Neuronal stem cell (in vitro differentiated cells): ENCODE measurements around the gene USP5.
"Not testable (repeated sequence)": the region's sequence is repeated elsewhere in the genome, so short reads cannot be mapped to it uniquely, and the experiment has no call there.

Experiments used
- DNase-seq: peaks from one replicate; pipeline ENCODE4 v3.0.0-alpha.2; 2013; ENCODE audit warnings: low spot score
- H2AFZ ChIP-seq: one replicate; pipeline ENCODE4 v1.6.1; 2013; ENCODE audit warnings: mild to moderate bottlenecking, low read length, inconsistent platforms
- H2AK5ac ChIP-seq: 2 replicates; pipeline ENCODE4 v1.6.1; 2013; ENCODE audit warnings: low read depth, mild to moderate bottlenecking, inconsistent platforms, low read length, moderate library complexity, mixed read lengths
- H2BK120ac ChIP-seq: 2 replicates; pipeline ENCODE4 v1.6.1; 2013; ENCODE audit warnings: low read depth, mild to moderate bottlenecking, inconsistent platforms, low read length, moderate library complexity, mixed read lengths
- H2BK12ac ChIP-seq: one replicate; pipeline ENCODE4 v1.6.1; 2013; ENCODE audit warnings: low read length, inconsistent platforms
- H2BK15ac ChIP-seq: 2 replicates; pipeline ENCODE4 v1.6.1; 2013; ENCODE audit warnings: mild to moderate bottlenecking, low read length, inconsistent platforms, mixed read lengths
- H2BK5ac ChIP-seq: one replicate; pipeline ENCODE4 v1.6.1; 2013; ENCODE audit warnings: inconsistent platforms, mild to moderate bottlenecking, low read length, moderate library complexity
- H3K14ac ChIP-seq: one replicate; pipeline ENCODE4 v1.6.1; 2013; ENCODE audit warnings: low read length, inconsistent platforms
- H3K18ac ChIP-seq: 2 replicates; pipeline ENCODE4 v1.6.1; 2013; ENCODE audit warnings: low read length, inconsistent platforms
- H3K23ac ChIP-seq: 2 replicates; pipeline ENCODE4 v1.6.1; 2013; ENCODE audit warnings: low read depth, mild to moderate bottlenecking, mixed read lengths, low read length, inconsistent platforms; ENCODE audit not compliant: poor library complexity
- H3K27ac ChIP-seq: replicated peaks from 3 replicates; pipeline ENCODE4 v1.5.1; 2013; ENCODE audit warnings: low read length, inconsistent platforms
- H3K27me3 ChIP-seq, 3 experiments: 2 replicates each; pipeline ENCODE4 v1.6.1; 2013; ENCODE audit warnings: low read length in 3 of 3, mild to moderate bottlenecking in 2 of 3, inconsistent platforms in 1 of 3, low read depth in 1 of 3, mixed read lengths in 1 of 3, moderate library complexity in 1 of 3; ENCODE audit not compliant: control insufficient read depth in 3 of 3, insufficient read depth in 3 of 3
- H3K36me3 ChIP-seq, 2 donors: replicated peaks in 1 of 2; 2 replicates each; pipeline ENCODE4 v1.6.1; 2013; ENCODE audit warnings: low read length in 2 of 2; ENCODE audit not compliant: control insufficient read depth in 2 of 2, insufficient read depth in 2 of 2
- H3K4ac ChIP-seq: 2 replicates; pipeline ENCODE4 v1.6.1; 2013; ENCODE audit warnings: inconsistent platforms, mild to moderate bottlenecking, low read length, moderate library complexity
- H3K4me1 ChIP-seq, 2 donors: 1 replicate in 1 of 2; 2 replicates in 1 of 2; pipeline ENCODE4 v1.6.1; 2013; ENCODE audit warnings: low read length in 2 of 2, low read depth in 1 of 2; ENCODE audit not compliant: control insufficient read depth in 2 of 2, insufficient read depth in 1 of 2
- H3K4me2 ChIP-seq: one replicate; pipeline ENCODE4 v1.6.1; 2013; ENCODE audit warnings: mild to moderate bottlenecking, low read length, inconsistent platforms; ENCODE audit not compliant: insufficient read depth, poor library complexity, severe bottlenecking
- H3K4me3 ChIP-seq, 2 donors: 2 replicates each; pipeline ENCODE4 v1.5.1; 2013; ENCODE audit warnings: low read length in 2 of 2, mild to moderate bottlenecking in 2 of 2, inconsistent platforms in 1 of 2, moderate library complexity in 1 of 2
- H3K79me1 ChIP-seq: one replicate; pipeline ENCODE4 v1.6.1; 2013; ENCODE audit warnings: low read depth, mild to moderate bottlenecking, inconsistent platforms, low read length, moderate library complexity
- H3K9ac ChIP-seq: one replicate; pipeline ENCODE4 v1.6.1; 2013; ENCODE audit warnings: mild to moderate bottlenecking, low read depth, low read length, inconsistent platforms; ENCODE audit not compliant: poor library complexity
- H3K9me3 ChIP-seq, 2 donors: replicated peaks in 1 of 2; 2 replicates each; pipeline versions ENCODE3 to v1.6.1; 2013; ENCODE audit warnings: low read length in 2 of 2, mild to moderate bottlenecking in 2 of 2, inconsistent platforms in 1 of 2, low read depth in 1 of 2, mixed read lengths in 1 of 2, moderate library complexity in 1 of 2; ENCODE audit not compliant: control insufficient read depth in 2 of 2, insufficient read depth in 1 of 2
- H4K8ac ChIP-seq: one replicate; pipeline ENCODE4 v1.6.1; 2013; ENCODE audit warnings: low read depth, mild to moderate bottlenecking, inconsistent platforms, low read length, moderate library complexity
- H4K91ac ChIP-seq: one replicate; pipeline ENCODE4 v1.6.1; 2013; ENCODE audit warnings: low read length, low read depth, mild to moderate bottlenecking, inconsistent platforms; ENCODE audit not compliant: poor library complexity
- WGBS, 2 donors: extraction: QIAGEN DNeasy Blood & Tissue Kit; methylation state at CpG; one replicate each; pipeline ENCODE4 v1.1.7; 2013; ENCODE audit warnings: missing lambda C conversion rate in 2 of 2, mixed read lengths in 1 of 2; ENCODE audit not compliant: insufficient read length in 2 of 2, insufficient replicate concordance in 1 of 2; ENCODE audit errors: extremely low coverage in 2 of 2; 5-methylcytosine and 5-hydroxymethylcytosine counted together

Gene USP5

DNA sequence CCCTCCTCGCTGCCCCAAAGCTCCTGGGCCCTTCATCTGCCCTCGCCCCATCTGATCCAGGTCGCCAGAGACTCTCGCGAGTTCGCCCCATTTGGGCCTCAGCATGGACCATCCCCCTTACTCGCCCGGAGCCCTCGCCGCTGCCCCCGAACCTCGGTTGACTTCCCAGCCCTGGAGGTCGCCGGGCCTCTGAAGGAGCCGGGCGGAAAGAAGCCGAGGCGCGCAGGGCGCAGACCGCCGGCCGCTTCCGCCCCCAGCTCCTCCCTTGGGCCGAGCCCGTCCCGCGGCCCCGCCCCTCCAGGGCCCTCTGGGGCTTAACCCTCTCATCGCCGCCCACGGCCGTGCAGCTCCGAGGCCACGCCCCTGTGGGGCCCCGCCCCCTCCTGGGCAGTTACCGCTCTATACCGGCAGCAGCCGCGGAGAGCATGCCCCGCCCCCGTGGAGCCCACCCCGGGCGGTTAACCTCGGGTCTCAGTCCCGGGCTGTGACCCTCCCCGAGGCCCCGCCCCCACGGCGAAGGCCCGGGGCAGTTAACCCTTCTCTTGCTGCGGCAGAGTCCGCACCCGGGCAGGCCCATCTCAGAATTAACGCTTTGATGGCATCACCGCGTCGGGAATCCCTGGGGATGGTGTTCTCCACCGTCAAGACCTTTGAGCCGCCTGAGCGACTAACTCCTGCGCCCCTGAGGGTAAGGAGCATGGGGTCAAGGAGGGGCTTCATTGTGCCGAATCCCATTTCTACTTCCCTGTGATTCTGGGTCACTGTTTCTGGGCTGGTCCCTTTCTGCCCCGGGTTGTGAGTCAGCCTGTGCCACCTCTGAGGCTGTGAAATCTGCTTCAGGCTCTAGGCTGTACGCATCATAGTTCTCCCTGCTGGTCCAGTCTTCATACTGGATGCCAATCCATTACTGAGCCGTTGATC, 21.4 kb downstream of the USP5 start, which contains the start of gene SPSB2:
SPSB2 (minus strand) TSS at position 210 of the 921 bp plus-strand sequence. CDS start 402 bp downstream, outside the sequence.
- H3K4me3 ChIP-seq = peak within 1 kb of the TSS; percentile 81 to 90
- no peak within 1 kb of the TSS for H3K14ac ChIP-seq
- H3K9ac ChIP-seq = peak within 1 kb of the TSS; percentile 94
- H2BK120ac ChIP-seq = no peak within 1 kb of the TSS
- no peak within 1 kb of the TSS for H2BK12ac ChIP-seq
- peak within 1 kb of the TSS; percentile 79 for H2AK5ac ChIP-seq
- peak within 1 kb of the TSS; percentile 89 for H2BK5ac ChIP-seq
- H3K9me3 ChIP-seq = no peaks in the 10 kb centered on the region
- no CpG with 5 or more reads among the region's 66 CpGs for WGBS, 2 donors
- no peak within 1 kb of the TSS for H4K8ac ChIP-seq
- H2BK15ac ChIP-seq = peak within 1 kb of the TSS; percentile 76
- no peak within 1 kb of the TSS for H3K4ac ChIP-seq
- peaks cover 8% of the 10 kb centered on the region for H3K79me1 ChIP-seq
- H3K4me2 ChIP-seq = peak within 1 kb of the TSS; percentile 100
- H3K36me3 ChIP-seq = peaks cover 15 to 46% of the 10 kb centered on the region in 2 donors
- H4K91ac ChIP-seq = no peak within 1 kb of the TSS
- H3K4me1 ChIP-seq = peaks cover 9 to 10% of the 10 kb centered on the region in 2 donors
- DNase-seq = peak; percentile 99
- H3K27me3 ChIP-seq = no peaks in the 10 kb centered on the region
- peak within 1 kb of the TSS; percentile 91 for H2AFZ ChIP-seq
- H3K27ac ChIP-seq = peak within 1 kb of the TSS; percentile 70
- H3K23ac ChIP-seq = peak within 1 kb of the TSS; percentile 98
- H3K18ac ChIP-seq = peak within 1 kb of the TSS; percentile 88

- H4K91ac ChIP-seq, H3K23ac ChIP-seq, H3K4ac ChIP-seq, H3K27me3 ChIP-seq, H2AK5ac ChIP-seq, H3K4me1 ChIP-seq, H3K9me3 ChIP-seq, H2BK12ac ChIP-seq, H3K18ac ChIP-seq, DNase-seq, H2BK120ac ChIP-seq, H3K14ac ChIP-seq, H2BK5ac ChIP-seq, H3K79me1 ChIP-seq, H4K8ac ChIP-seq, H2BK15ac ChIP-seq: not testable (repeated sequence)
- H3K4me3 ChIP-seq = peak overlapping the region; percentile 62 to 78
- peak overlapping the region; percentile 59 for H3K27ac ChIP-seq
- peak overlapping the region; percentile 91 for H2AFZ ChIP-seq
- H3K4me2 ChIP-seq = peak overlapping the region; percentile 39
- H3K9ac ChIP-seq = peak overlapping the region; percentile 87
- H3K36me3 ChIP-seq = peaks cover 15 to 44% of the 10 kb centered on the region in 2 donors
- WGBS, 2 donors = no CpG with 5 or more reads among the region's 9 CpGs
Observed at GRCh38 chr12:6874015-6874368, 22.0 kb downstream of the USP5 start.

GRCh38 chr12:6879824-6880223, 27.9 kb downstream of the USP5 start:
- not testable (repeated sequence) for H3K4me1 ChIP-seq, H3K14ac ChIP-seq, H3K9ac ChIP-seq, H3K4me2 ChIP-seq, H3K4ac ChIP-seq, H3K27me3 ChIP-seq, H2BK15ac ChIP-seq, H3K4me3 ChIP-seq, H3K9me3 ChIP-seq, H2AFZ ChIP-seq, H3K18ac ChIP-seq, DNase-seq, H2BK5ac ChIP-seq, H3K23ac ChIP-seq, H2AK5ac ChIP-seq, H4K8ac ChIP-seq, H4K91ac ChIP-seq, H3K79me1 ChIP-seq, H3K27ac ChIP-seq, H2BK12ac ChIP-seq, H2BK120ac ChIP-seq
- no CpG with 5 or more reads among the region's 11 CpGs for WGBS, 2 donors
- peaks cover 2 to 24% of the 10 kb centered on the region in 2 donors for H3K36me3 ChIP-seq

DNA sequence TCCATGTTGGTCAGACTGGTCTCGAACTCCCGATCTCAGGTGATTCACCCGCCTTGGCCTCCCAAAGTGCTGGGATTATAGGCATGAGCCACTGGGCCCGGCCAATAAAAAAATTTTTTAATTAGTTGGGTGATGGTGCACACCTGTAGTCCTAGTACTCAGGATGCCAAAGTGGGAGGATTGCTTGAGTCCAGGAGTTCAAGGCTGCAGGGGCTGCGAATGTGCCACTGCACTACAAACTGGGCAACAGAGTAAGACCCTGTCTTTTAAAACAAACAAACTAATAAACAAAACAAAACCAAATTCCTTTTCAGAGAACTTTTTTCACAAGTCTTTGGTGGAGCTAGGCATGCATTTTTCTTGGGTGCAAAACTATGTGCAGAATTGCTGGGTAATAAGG, 31.3 kb downstream of the USP5 start:
- no peak overlapping the region for H3K4ac ChIP-seq
- no peak overlapping the region for H3K4me3 ChIP-seq
- H3K23ac ChIP-seq = no peak overlapping the region
- no peak for DNase-seq
- H3K27ac ChIP-seq = no peak overlapping the region
- H3K9me3 ChIP-seq = no peaks in the 10 kb centered on the region
- no peak overlapping the region for H2BK12ac ChIP-seq
- H3K4me2 ChIP-seq = no peak overlapping the region
- peaks cover 2 to 14% of the 10 kb centered on the region in 2 donors for H3K36me3 ChIP-seq
- H2BK120ac ChIP-seq = no peak overlapping the region
- no peak overlapping the region for H2BK15ac ChIP-seq
- no CpG with 5 or more reads among the region's 5 CpGs for WGBS, 2 donors
- H3K27me3 ChIP-seq = no peaks in the 10 kb centered on the region
- no peak overlapping the region for H2AFZ ChIP-seq
- peaks cover 0 to 5% of the 10 kb centered on the region in 2 donors for H3K4me1 ChIP-seq
- no peak overlapping the region for H4K8ac ChIP-seq
- H3K79me1 ChIP-seq = no peaks in the 10 kb centered on the region
- no peak overlapping the region for H3K9ac ChIP-seq
- no peak overlapping the region for H2BK5ac ChIP-seq
- no peak overlapping the region for H3K14ac ChIP-seq
- no peak overlapping the region for H4K91ac ChIP-seq
- H3K18ac ChIP-seq = no peak overlapping the region
- no peak overlapping the region for H2AK5ac ChIP-seq
